ENCODE results near the gene ZNF77.
"Not testable (repeated sequence)": the region's sequence is repeated elsewhere in the genome, so short reads cannot be mapped to it uniquely, and the experiment has no call there.

Gene ZNF77

GRCh38 chr19:2944403-2944774 lies 382 bp downstream of the ZNF77 start:
- DNase-seq (ENCODE audit: low spot score): no peak
- TF ChIP-seq, protein P1, sequence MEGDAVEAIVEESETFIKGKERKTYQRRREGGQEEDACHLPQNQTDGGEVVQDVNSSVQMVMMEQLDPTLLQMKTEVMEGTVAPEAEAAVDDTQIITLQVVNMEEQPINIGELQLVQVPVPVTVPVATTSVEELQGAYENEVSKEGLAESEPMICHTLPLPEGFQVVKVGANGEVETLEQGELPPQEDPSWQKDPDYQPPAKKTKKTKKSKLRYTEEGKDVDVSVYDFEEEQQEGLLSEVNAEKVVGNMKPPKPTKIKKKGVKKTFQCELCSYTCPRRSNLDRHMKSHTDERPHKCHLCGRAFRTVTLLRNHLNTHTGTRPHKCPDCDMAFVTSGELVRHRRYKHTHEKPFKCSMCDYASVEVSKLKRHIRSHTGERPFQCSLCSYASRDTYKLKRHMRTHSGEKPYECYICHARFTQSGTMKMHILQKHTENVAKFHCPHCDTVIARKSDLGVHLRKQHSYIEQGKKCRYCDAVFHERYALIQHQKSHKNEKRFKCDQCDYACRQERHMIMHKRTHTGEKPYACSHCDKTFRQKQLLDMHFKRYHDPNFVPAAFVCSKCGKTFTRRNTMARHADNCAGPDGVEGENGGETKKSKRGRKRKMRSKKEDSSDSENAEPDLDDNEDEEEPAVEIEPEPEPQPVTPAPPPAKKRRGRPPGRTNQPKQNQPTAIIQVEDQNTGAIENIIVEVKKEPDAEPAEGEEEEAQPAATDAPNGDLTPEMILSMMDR (IDR thresholded peaks at IDR 0.05): no peak
- H3K4me3 ChIP-seq: peak overlapping the region; percentile 89
- H3K27ac ChIP-seq: peak overlapping the region; percentile 64 to 95

GRCh38 chr19:2942928-2943640 lies 1.7 kb downstream of the ZNF77 start:
- TF ChIP-seq, protein P1 (IDR thresholded peaks at IDR 0.05): no peak
- no peak overlapping the region for H3K27ac ChIP-seq
- no peak overlapping the region for H3K4me3 ChIP-seq
- no peak for DNase-seq (ENCODE audit: low spot score)

GRCh38 chr19:2935863-2936262 lies 8.9 kb downstream of the ZNF77 start:
- not testable (repeated sequence) for DNase-seq (ENCODE audit: low spot score)

GRCh38 chr19:2933490-2933910 lies 11.3 kb downstream of the ZNF77 start:
- TF ChIP-seq, protein P1 (IDR thresholded peaks at IDR 0.05): no peak
- Histone ChIP-seq H3K4me3 (peak overlapping the region; percentile 15), H3K27ac (no peak overlapping the region)
- peak; percentile 28 for DNase-seq (ENCODE audit: low spot score)

More at GRCh38 chr19:2935863-2936262, 8.9 kb downstream of the ZNF77 start:
- not testable (repeated sequence) for H3K27ac ChIP-seq, H3K4me3 ChIP-seq

- TF ChIP-seq, protein P1 (IDR thresholded peaks at IDR 0.05): no peak
- no peak overlapping the region for H3K27ac ChIP-seq
- H3K4me3 ChIP-seq: no peak overlapping the region
- peak; percentile 55 for DNase-seq (ENCODE audit: low spot score)
These were observed 17.7 kb downstream of the ZNF77 start for GRCh38 chr19:2927032-2927430.

GRCh38 chr19:2926341-2927031 lies 18.3 kb downstream of the ZNF77 start:
- no peak overlapping the region for H3K27ac ChIP-seq
- DNase-seq (ENCODE audit: low spot score): peak; percentile 52
- TF ChIP-seq, protein P1 (IDR thresholded peaks at IDR 0.05): no peak
- no peak overlapping the region for H3K4me3 ChIP-seq

GRCh38 chr19:2923510-2923909 lies 21.3 kb downstream of the ZNF77 start:
- TF ChIP-seq, protein P1 (IDR thresholded peaks at IDR 0.05): no peak
- Histone ChIP-seq H3K27ac (no peak overlapping the region), H3K4me3 (no peak overlapping the region)
- peak; percentile 45 for DNase-seq (ENCODE audit: low spot score)
